ENCODE measurements around the gene GIGYF2. TPM values are rescaled to one million over a fixed set of nuclear protein-coding genes. Genes with fewer than 3 reads are reported as not detected.

GIGYF2 gene
- total RNA-seq = 75.6 TPM
- polyA plus RNA-seq = 10 to 100 TPM; 15.2 to 20.7 (median 19.2) TPM

GRCh38 chr2:232697059-232697806, at the start of gene GIGYF2:
Gene GIGYF2 (plus strand): TSS chr2:232697331. CDS start chr2:232735198, 37,867 bp downstream.
- Mint-ChIP-seq H3K27me3 (no peaks in the 10 kb centered on the region), H3K27ac (peak within 1 kb of the TSS; percentile 69 to 97 (median 96))
- ATAC-seq (ENCODE audit: low read depth in 2 of 2) = peak; percentile 85 to 89

GRCh38 chr2:232649033-232649432, 48.1 kb upstream of the GIGYF2 start:
- no peaks in the 10 kb centered on the region for H3K9me3 ChIP-seq (ENCODE audit: control insufficient read depth in 2 of 2, low read length in 2 of 2)
- Mint-ChIP-seq H3K27me3 (peaks cover 8% of the 10 kb centered on the region), H3K4me3 (no peak overlapping the region), H3K27ac (no peak overlapping the region), H3K36me3 (no peaks in the 10 kb centered on the region), H3K9me3 (no peaks in the 10 kb centered on the region), H3K4me1 (no peaks in the 10 kb centered on the region)
- H3K4me3 ChIP-seq (ENCODE audit: low read depth, low read length) = no peak overlapping the region
- ATAC-seq (ENCODE audit: low read depth in 2 of 2) (peak in 1 of 2 donors; percentile 11), DNase-seq (no peak)
- H3K27ac ChIP-seq (ENCODE audit: insufficient read depth, low read length, poor library complexity, severe bottlenecking) = no peak overlapping the region
- H3K36me3 ChIP-seq (ENCODE audit: control insufficient read depth, insufficient read depth, low read length) = no peaks in the 10 kb centered on the region
- H3K27me3 ChIP-seq (ENCODE audit: control insufficient read depth, insufficient read depth, low read length) = no peaks in the 10 kb centered on the region
- no peaks in the 10 kb centered on the region for H3K4me1 ChIP-seq (ENCODE audit: control insufficient read depth, insufficient read depth, low read length, poor library complexity, severe bottlenecking)

More at GRCh38 chr2:232697059-232697806, at the start of gene GIGYF2:
- Mint-ChIP-seq H3K4me3 (peak within 1 kb of the TSS; percentile 92 to 98 (median 96)), H3K9me3 (peaks cover 0 to 6% (median 0%) of the 10 kb centered on the region in 7 donors), H3K36me3 (peaks cover 10% of the 10 kb centered on the region), H3K4me1 (peaks cover 19 to 43% (median 36%) of the 10 kb centered on the region in 4 donors)
- Histone ChIP-seq H3K9me3 (ENCODE audit: control insufficient read depth in 2 of 2, low read length in 2 of 2) (no peaks in the 10 kb centered on the region), H3K36me3 (ENCODE audit: control insufficient read depth, insufficient read depth, low read length) (peaks cover under 1% of the 10 kb centered on the region), H3K4me3 (ENCODE audit: low read depth, low read length) (peak within 1 kb of the TSS; percentile 74), H3K27ac (ENCODE audit: insufficient read depth, low read length, poor library complexity, severe bottlenecking) (peak within 1 kb of the TSS; percentile 85), H3K4me1 (ENCODE audit: control insufficient read depth, insufficient read depth, low read length, poor library complexity, severe bottlenecking) (peaks cover 42% of the 10 kb centered on the region), H3K27me3 (ENCODE audit: control insufficient read depth, insufficient read depth, low read length) (no peaks in the 10 kb centered on the region)
- DNase-seq = peak; percentile 85 to 95 (median 88)

- no peak overlapping the region for H3K4me3 Mint-ChIP-seq
- DNase-seq = no peak
- no peaks in the 10 kb centered on the region for H3K4me1 Mint-ChIP-seq
- no peak overlapping the region for H3K4me3 ChIP-seq (ENCODE audit: low read depth, low read length)
- no peaks in the 10 kb centered on the region for H3K36me3 ChIP-seq (ENCODE audit: control insufficient read depth, insufficient read depth, low read length)
- no peaks in the 10 kb centered on the region for H3K9me3 Mint-ChIP-seq
- no peaks in the 10 kb centered on the region for H3K9me3 ChIP-seq (ENCODE audit: control insufficient read depth in 2 of 2, low read length in 2 of 2)
- H3K27ac Mint-ChIP-seq = no peak overlapping the region
- H3K27me3 ChIP-seq (ENCODE audit: control insufficient read depth, insufficient read depth, low read length) = no peaks in the 10 kb centered on the region
- no peak for ATAC-seq (ENCODE audit: low read depth in 2 of 2)
- no peaks in the 10 kb centered on the region for H3K4me1 ChIP-seq (ENCODE audit: control insufficient read depth, insufficient read depth, low read length, poor library complexity, severe bottlenecking)
- H3K36me3 Mint-ChIP-seq = no peaks in the 10 kb centered on the region
- no peak overlapping the region for H3K27ac ChIP-seq (ENCODE audit: insufficient read depth, low read length, poor library complexity, severe bottlenecking)
- H3K27me3 Mint-ChIP-seq = peaks cover 8% of the 10 kb centered on the region
Measured at GRCh38 chr2:232652505-232652851, 44.7 kb upstream of the GIGYF2 start.

GRCh38 chr2:232653441-232653840, 43.7 kb upstream of the GIGYF2 start:
- Mint-ChIP-seq H3K27ac (no peak overlapping the region), H3K4me1 (no peaks in the 10 kb centered on the region), H3K9me3 (no peaks in the 10 kb centered on the region), H3K4me3 (no peak overlapping the region), H3K27me3 (peaks cover 9% of the 10 kb centered on the region), H3K36me3 (no peaks in the 10 kb centered on the region)
- no peaks in the 10 kb centered on the region for H3K27me3 ChIP-seq (ENCODE audit: control insufficient read depth, insufficient read depth, low read length)
- no peak for DNase-seq
- H3K27ac ChIP-seq (ENCODE audit: insufficient read depth, low read length, poor library complexity, severe bottlenecking) = no peak overlapping the region
- no peaks in the 10 kb centered on the region for H3K36me3 ChIP-seq (ENCODE audit: control insufficient read depth, insufficient read depth, low read length)
- no peaks in the 10 kb centered on the region for H3K9me3 ChIP-seq (ENCODE audit: control insufficient read depth in 2 of 2, low read length in 2 of 2)
- no peaks in the 10 kb centered on the region for H3K4me1 ChIP-seq (ENCODE audit: control insufficient read depth, insufficient read depth, low read length, poor library complexity, severe bottlenecking)
- no peak for ATAC-seq (ENCODE audit: low read depth in 2 of 2)
- no peak overlapping the region for H3K4me3 ChIP-seq (ENCODE audit: low read depth, low read length)

GRCh38 chr2:232655392-232655791, 41.7 kb upstream of the GIGYF2 start:
- Histone ChIP-seq H3K27me3 (ENCODE audit: control insufficient read depth, insufficient read depth, low read length) (no peaks in the 10 kb centered on the region), H3K9me3 (ENCODE audit: control insufficient read depth in 2 of 2, low read length in 2 of 2) (no peaks in the 10 kb centered on the region), H3K4me1 (ENCODE audit: control insufficient read depth, insufficient read depth, low read length, poor library complexity, severe bottlenecking) (no peaks in the 10 kb centered on the region), H3K36me3 (ENCODE audit: control insufficient read depth, insufficient read depth, low read length) (no peaks in the 10 kb centered on the region), H3K4me3 (ENCODE audit: low read depth, low read length) (no peak overlapping the region), H3K27ac (ENCODE audit: insufficient read depth, low read length, poor library complexity, severe bottlenecking) (no peak overlapping the region)
- DNase-seq (no peak), ATAC-seq (ENCODE audit: low read depth in 2 of 2) (no peak)
- Mint-ChIP-seq H3K36me3 (no peaks in the 10 kb centered on the region), H3K27ac (no peak overlapping the region), H3K4me3 (no peak overlapping the region), H3K9me3 (peaks cover 0 to 1% (median 0%) of the 10 kb centered on the region in 7 donors), H3K4me1 (no peaks in the 10 kb centered on the region), H3K27me3 (peaks cover 18% of the 10 kb centered on the region)

GRCh38 chr2:232658217-232658785, 38.8 kb upstream of the GIGYF2 start:
- Histone ChIP-seq H3K27me3 (ENCODE audit: control insufficient read depth, insufficient read depth, low read length) (no peaks in the 10 kb centered on the region), H3K9me3 (ENCODE audit: control insufficient read depth in 2 of 2, low read length in 2 of 2) (no peaks in the 10 kb centered on the region), H3K27ac (ENCODE audit: insufficient read depth, low read length, poor library complexity, severe bottlenecking) (no peak overlapping the region), H3K36me3 (ENCODE audit: control insufficient read depth, insufficient read depth, low read length) (no peaks in the 10 kb centered on the region), H3K4me3 (ENCODE audit: low read depth, low read length) (no peak overlapping the region), H3K4me1 (ENCODE audit: control insufficient read depth, insufficient read depth, low read length, poor library complexity, severe bottlenecking) (no peaks in the 10 kb centered on the region)
- ATAC-seq (ENCODE audit: low read depth in 2 of 2) = no peak
- H3K4me3 Mint-ChIP-seq = no peak overlapping the region
- DNase-seq = no peak
- peaks cover 18% of the 10 kb centered on the region for H3K27me3 Mint-ChIP-seq
- no peak overlapping the region for H3K27ac Mint-ChIP-seq
- no peaks in the 10 kb centered on the region for H3K4me1 Mint-ChIP-seq
- peaks cover 0 to 3% (median 1%) of the 10 kb centered on the region in 7 donors for H3K9me3 Mint-ChIP-seq
- H3K36me3 Mint-ChIP-seq = peaks cover 4% of the 10 kb centered on the region

- DNase-seq = no peak
- no peak overlapping the region for H3K4me3 Mint-ChIP-seq
- Histone ChIP-seq H3K27ac (ENCODE audit: insufficient read depth, low read length, poor library complexity, severe bottlenecking) (no peak overlapping the region), H3K4me1 (ENCODE audit: control insufficient read depth, insufficient read depth, low read length, poor library complexity, severe bottlenecking) (no peaks in the 10 kb centered on the region), H3K36me3 (ENCODE audit: control insufficient read depth, insufficient read depth, low read length) (no peaks in the 10 kb centered on the region), H3K4me3 (ENCODE audit: low read depth, low read length) (no peak overlapping the region), H3K27me3 (ENCODE audit: control insufficient read depth, insufficient read depth, low read length) (no peaks in the 10 kb centered on the region), H3K9me3 (ENCODE audit: control insufficient read depth in 2 of 2, low read length in 2 of 2) (no peaks in the 10 kb centered on the region)
- peaks cover 0 to 3% (median 1%) of the 10 kb centered on the region in 7 donors for H3K9me3 Mint-ChIP-seq
- no peaks in the 10 kb centered on the region for H3K4me1 Mint-ChIP-seq
- H3K27ac Mint-ChIP-seq = no peak overlapping the region
- ATAC-seq (ENCODE audit: low read depth in 2 of 2) = no peak
- H3K27me3 Mint-ChIP-seq = peaks cover 18% of the 10 kb centered on the region
- H3K36me3 Mint-ChIP-seq = peaks cover 4% of the 10 kb centered on the region
Measured at GRCh38 chr2:232659359-232659758, 37.8 kb upstream of the GIGYF2 start.
